SK-N-SH treated with all-trans-retinoic acid at 6 μM for 48 hours (cell line): ENCODE data around the gene OXTR.

Experiments used
- OSR1 ChIP-seq: fragments of 250-450 bp; sonication (Bioruptor Pico); IDR thresholded peaks from 2 replicates; pipeline ENCODE4 v1.8.0; 2022; ENCODE audit warnings: moderate library complexity, mild to moderate bottlenecking, inconsistent platforms
- PATZ1 ChIP-seq: fragments of 250-450 bp; sonication (Bioruptor Pico); IDR thresholded peaks from 2 replicates; pipeline ENCODE4 v1.8.0; 2020; ENCODE audit warnings: mild to moderate bottlenecking, moderate library complexity, borderline replicate concordance
- TCF4 ChIP-seq: fragments of 250-450 bp; sonication (Bioruptor Pico); IDR thresholded peaks from 2 replicates; pipeline ENCODE4 v1.8.0; 2021; ENCODE audit warnings: mild to moderate bottlenecking, moderate library complexity, borderline replicate concordance
- TSHZ2 ChIP-seq: fragments of 250-450 bp; sonication (Bioruptor Pico); IDR thresholded peaks from 2 replicates; pipeline ENCODE4 v1.5.0; 2020; ENCODE audit warnings: mild to moderate bottlenecking, moderate library complexity
- ZC3H10 ChIP-seq: fragments of 250-450 bp; sonication (Bioruptor Pico); IDR thresholded peaks from 2 replicates; pipeline ENCODE4 v1.5.1; 2021; ENCODE audit warnings: mild to moderate bottlenecking, moderate library complexity
- ZNF70 ChIP-seq: fragments of 450-650 bp; formaldehyde crosslinking; IDR thresholded peaks from 2 replicates; pipeline ENCODE4 v1.5.0; 2020; ENCODE audit warnings: mild to moderate bottlenecking, moderate library complexity

DNA sequence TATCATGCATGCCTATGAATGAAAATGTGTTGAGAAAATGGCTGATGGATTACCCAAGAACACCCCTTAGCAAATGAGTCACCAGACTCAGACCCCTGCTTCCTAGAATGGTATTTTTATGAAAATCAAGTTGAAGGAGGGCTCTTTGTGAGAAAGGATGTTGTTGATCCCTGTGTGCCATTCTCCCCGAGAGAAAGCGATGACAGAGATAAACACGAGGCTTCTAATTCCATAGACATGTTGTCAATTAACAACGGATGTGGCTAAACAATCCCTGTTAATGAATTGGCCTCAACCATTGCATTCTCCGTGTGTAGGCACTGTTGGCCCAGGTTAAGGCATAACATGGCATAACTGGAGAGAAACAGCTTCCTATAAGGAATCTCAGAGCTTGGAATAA, 5.8 kb upstream of the OXTR start:
- no peak for TF ChIP-seq PATZ1 (CRISPR knock-in tag)
- no peak for TF ChIP-seq ZNF70
- TF ChIP-seq TSHZ2 (CRISPR knock-in tag) = no peak
- TF ChIP-seq ZC3H10 (CRISPR knock-in tag) = no peak
- no peak for TF ChIP-seq OSR1 (CRISPR knock-in tag)
- TF ChIP-seq TCF4 (CRISPR knock-in tag) = no peak
